CD4-positive, alpha-beta T cell (primary cell): ENCODE results near the gene EGFL7. TPM values are rescaled to one million over a fixed set of nuclear protein-coding genes. Genes with fewer than 3 reads are reported as not detected.
A peak's percentile ranks its signal among the peaks of the same experiment; 100 is the strongest.

Experiments
- ATAC-seq: fragments of 200-7000 bp; cut with Tn5 transposase; one replicate; pipeline ENCODE4 v1.10.0; 2022; ENCODE audit warnings: mild to moderate bottlenecking; ENCODE audit not compliant: poor library complexity
- CTCF ChIA-PET: fragments of 350-600 bp; sonication (Branson Sonifier 250); formaldehyde crosslinking; loops from one replicate; lab custom pipeline; 2021; ENCODE audit warnings: antibody characterized with exemption, inconsistent platforms; lab: Charles Lee
- POLR2A ChIA-PET: fragments of 350-600 bp; sonication (Branson Sonifier 250); formaldehyde crosslinking; loops from one replicate; lab custom pipeline; 2021; ENCODE audit warnings: antibody characterized with exemption, inconsistent platforms; lab: Charles Lee
- DNase-seq, 14 experiments: peaks; one replicate each; pipeline ENCODE4 v3.0.0-alpha.2; 2013 to 2020; ENCODE audit warnings: mixed read lengths in 2 of 14
- H3K27ac ChIP-seq, 2 donors: one replicate each; pipeline versions ENCODE4 v1.5.1 to v1.7.0; 2013; ENCODE audit warnings: low read length in 2 of 2, low read depth in 1 of 2, mild to moderate bottlenecking in 1 of 2
- H3K27me3 ChIP-seq, 2 experiments: 1 replicate in 1 of 2; 2 replicates in 1 of 2; pipeline versions ENCODE4 v1.6.1 to v1.7.0; 2013; ENCODE audit warnings: low read length in 2 of 2, control low read depth in 1 of 2, mild to moderate bottlenecking in 1 of 2, moderate library complexity in 1 of 2; ENCODE audit not compliant: insufficient read depth in 2 of 2, control insufficient read depth in 1 of 2
- H3K36me3 ChIP-seq: one replicate; pipeline ENCODE4 v1.6.1; 2013; ENCODE audit warnings: low read length, control low read depth; ENCODE audit not compliant: insufficient read depth
- H3K4me1 ChIP-seq: one replicate; pipeline ENCODE4 v1.6.1; 2013; ENCODE audit warnings: low read length, control low read depth; ENCODE audit not compliant: insufficient read depth
- H3K4me3 ChIP-seq: one replicate; pipeline ENCODE4 v1.5.1; 2013; ENCODE audit warnings: mild to moderate bottlenecking, low read length, moderate library complexity
- H3K9me3 ChIP-seq, 2 experiments: 1 replicate in 1 of 2; 2 replicates in 1 of 2; pipeline versions ENCODE4 v1.6.1 to v1.7.0; 2013; ENCODE audit warnings: low read length in 2 of 2, mild to moderate bottlenecking in 2 of 2, control low read depth in 1 of 2, moderate library complexity in 1 of 2; ENCODE audit not compliant: control insufficient read depth in 1 of 2, insufficient read depth in 1 of 2
- H3K27ac Mint-ChIP-seq: one replicate; pipeline ENCODE4 v1.8.0; 2020; ENCODE audit warnings: mixed read lengths
- H3K27me3 Mint-ChIP-seq: one replicate; pipeline ENCODE4 v1.8.0; 2021; ENCODE audit warnings: mixed read lengths
- H3K36me3 Mint-ChIP-seq: one replicate; pipeline ENCODE4 v1.8.0; 2021; ENCODE audit warnings: low read depth, mixed read lengths
- H3K4me1 Mint-ChIP-seq: one replicate; pipeline ENCODE4 v1.8.0; 2021; ENCODE audit warnings: low read depth, mixed read lengths
- H3K4me3 Mint-ChIP-seq: one replicate; pipeline ENCODE4 v1.8.0; 2020; ENCODE audit warnings: mild to moderate bottlenecking, mixed read lengths
- H3K9me3 Mint-ChIP-seq: one replicate; pipeline ENCODE4 v1.8.0; 2020; ENCODE audit warnings: mixed read lengths
- intact Hi-C, 2 experiments: fragments of 100-400 bp; cut with DNase I in 1 of 2; cut with micrococcal nuclease in 1 of 2; formaldehyde crosslinking; loops; one replicate each; pipeline versions ENCODE4 v1.15.1 to v1.9.0; 2023 to 2025; cut with DNase I, micrococcal nuclease
- total RNA-seq, 174 experiments: library from RNA in 2 of 174; stranded (reverse) in 2 of 174; gene quantifications; one replicate each; pipeline ENCODE4 v1.2.3 and lab custom pipeline; 2021 to 2026
- TF ChIP-seq, protein P1 (sequence below): fragments of 200-600 bp; IDR thresholded peaks from one replicate; pipeline ENCODE4 v1.8.0; 2022; ENCODE audit warnings: antibody characterized with exemption, mild to moderate bottlenecking

Gene EGFL7
- total RNA-seq, 2 experiments from 2014 or later, result not detected

- Mint-ChIP-seq H3K27me3 (peaks cover 51% of the 10 kb centered on the region), H3K36me3 (no peaks in the 10 kb centered on the region), H3K27ac (no peak within 1 kb of the TSS), H3K9me3 (no peaks in the 10 kb centered on the region), H3K4me1 (no peaks in the 10 kb centered on the region), H3K4me3 (peak within 1 kb of the TSS; percentile 12)
- ChIA-PET POLR2A (no interaction called here), CTCF (no interaction called here)
- Histone ChIP-seq H3K4me3 (peak within 1 kb of the TSS; percentile 10), H3K27me3 (peaks cover 37% of the 10 kb centered on the region in 2 experiments), H3K27ac (no peak within 1 kb of the TSS), H3K36me3 (no peaks in the 10 kb centered on the region), H3K9me3 (peaks cover 0 to 18% of the 10 kb centered on the region in 2 experiments), H3K4me1 (peaks cover 14% of the 10 kb centered on the region)
- intact Hi-C loops, result no loop called here
- TF ChIP-seq, protein P1, sequence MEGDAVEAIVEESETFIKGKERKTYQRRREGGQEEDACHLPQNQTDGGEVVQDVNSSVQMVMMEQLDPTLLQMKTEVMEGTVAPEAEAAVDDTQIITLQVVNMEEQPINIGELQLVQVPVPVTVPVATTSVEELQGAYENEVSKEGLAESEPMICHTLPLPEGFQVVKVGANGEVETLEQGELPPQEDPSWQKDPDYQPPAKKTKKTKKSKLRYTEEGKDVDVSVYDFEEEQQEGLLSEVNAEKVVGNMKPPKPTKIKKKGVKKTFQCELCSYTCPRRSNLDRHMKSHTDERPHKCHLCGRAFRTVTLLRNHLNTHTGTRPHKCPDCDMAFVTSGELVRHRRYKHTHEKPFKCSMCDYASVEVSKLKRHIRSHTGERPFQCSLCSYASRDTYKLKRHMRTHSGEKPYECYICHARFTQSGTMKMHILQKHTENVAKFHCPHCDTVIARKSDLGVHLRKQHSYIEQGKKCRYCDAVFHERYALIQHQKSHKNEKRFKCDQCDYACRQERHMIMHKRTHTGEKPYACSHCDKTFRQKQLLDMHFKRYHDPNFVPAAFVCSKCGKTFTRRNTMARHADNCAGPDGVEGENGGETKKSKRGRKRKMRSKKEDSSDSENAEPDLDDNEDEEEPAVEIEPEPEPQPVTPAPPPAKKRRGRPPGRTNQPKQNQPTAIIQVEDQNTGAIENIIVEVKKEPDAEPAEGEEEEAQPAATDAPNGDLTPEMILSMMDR, result no peak
- DNase-seq (peak in 2 of 14 experiments; percentile 34 to 42), ATAC-seq (peak; percentile 51)
These were observed 49.3 kb downstream of the EGFL7 start, which contains the start of gene DIPK1B for GRCh38 chr9:136711751-136712689. Gene DIPK1B (plus strand): TSS chr9:136712572. CDS start chr9:136712666, 94 bp downstream.

- H3K27me3 Mint-ChIP-seq, result peaks cover 50% of the 10 kb centered on the region
- intact Hi-C loops, result no loop called here
- no peak overlapping the region for H3K27ac Mint-ChIP-seq
- ChIA-PET POLR2A (interaction anchor here (2.0 to 2.1 kb wide), 2 partner anchors 10 to 15 kb away, joined by 10 to 12 read pairs; no protein-coding TSS in a partner anchor), CTCF (interaction anchor here (1.6 kb wide), 1 partner anchor 15 kb away, joined by 7 read pairs; no protein-coding TSS in a partner anchor)
- TF ChIP-seq, protein P1, result no peak
- Histone ChIP-seq H3K36me3 (no peaks in the 10 kb centered on the region), H3K27me3 (peaks cover 37% of the 10 kb centered on the region in 2 experiments), H3K4me3 (no peak overlapping the region), H3K4me1 (peaks cover 14% of the 10 kb centered on the region), H3K27ac (no peak overlapping the region), H3K9me3 (peaks cover 0 to 18% of the 10 kb centered on the region in 2 experiments)
- H3K4me3 Mint-ChIP-seq, result no peak overlapping the region
- no peaks in the 10 kb centered on the region for H3K9me3 Mint-ChIP-seq
- ATAC-seq (no peak), DNase-seq (peak in 1 of 14 experiments; percentile 16)
- H3K36me3 Mint-ChIP-seq, result no peaks in the 10 kb centered on the region
- no peaks in the 10 kb centered on the region for H3K4me1 Mint-ChIP-seq
These were observed 50.2 kb downstream of the EGFL7 start for GRCh38 chr9:136712690-136713544.

DNA sequence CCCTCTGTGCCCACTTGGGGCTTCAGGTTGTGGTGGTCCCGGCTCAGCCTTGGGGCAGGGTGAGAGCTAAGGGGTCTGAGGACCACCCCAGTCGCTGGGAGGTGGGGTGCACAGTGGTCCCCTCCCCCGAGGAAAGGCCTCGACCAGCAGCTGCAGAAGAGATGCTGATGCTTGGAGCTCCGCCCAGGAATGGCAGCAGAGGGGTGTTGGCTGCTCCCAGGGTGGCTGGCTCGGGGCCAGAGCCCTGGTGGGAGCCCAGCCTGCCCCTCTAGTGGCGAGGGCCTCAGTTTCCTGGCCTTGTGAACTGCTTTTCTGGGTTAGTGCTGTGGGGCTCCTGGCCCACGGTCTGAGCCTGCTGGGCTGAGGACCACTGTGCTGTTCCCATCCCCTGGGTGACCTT is 50.8 kb downstream of the EGFL7 start:
- Mint-ChIP-seq H3K36me3 (no peaks in the 10 kb centered on the region), H3K9me3 (no peaks in the 10 kb centered on the region), H3K4me1 (no peaks in the 10 kb centered on the region), H3K27me3 (peaks cover 44% of the 10 kb centered on the region), H3K4me3 (no peak overlapping the region), H3K27ac (no peak overlapping the region)
- H3K4me1 ChIP-seq, result peaks cover 14% of the 10 kb centered on the region
- intact Hi-C loops, result no loop called here
- no peak overlapping the region for H3K27ac ChIP-seq
- no peak for ATAC-seq
- CTCF ChIA-PET, result interaction anchor here (1.6 kb wide), 1 partner anchor 14 kb away, joined by 7 read pairs; no protein-coding TSS in a partner anchor
- TF ChIP-seq, protein P1, result no peak
- H3K4me3 ChIP-seq, result no peak overlapping the region
- H3K9me3 ChIP-seq, result peaks cover 0 to 18% of the 10 kb centered on the region in 2 experiments
- DNase-seq, result peak in 1 of 14 experiments; percentile 20
- POLR2A ChIA-PET, result interaction anchor here (0.6 to 2.1 kb wide), 3 partner anchors 9 to 806 kb away, joined by 3 to 12 read pairs (median 10); no protein-coding TSS in a partner anchor
- H3K27me3 ChIP-seq, result peaks cover 37% of the 10 kb centered on the region in 2 experiments
- no peaks in the 10 kb centered on the region for H3K36me3 ChIP-seq
